Fibroblast of lung (primary cell): ENCODE data around the gene SMTNL1. TPM values are rescaled to one million over a fixed set of nuclear protein-coding genes. Genes with fewer than 3 reads are reported as not detected.

Experiments
- DNase-seq, 2 donors: peaks; one replicate each; pipeline versions ENCODE4 v3.0.0 to v3.0.0-alpha.2; 2010; ENCODE audit warnings: low read depth in 2 of 2
- H2AFZ ChIP-seq: 2 replicates; pipeline ENCODE4 v1.5.1; 2012; ENCODE audit warnings: low read length, control low read depth, inconsistent platforms
- H3K27ac ChIP-seq: 2 replicates; pipeline ENCODE4 v1.5.1; 2011; ENCODE audit warnings: low read length, control low read depth; ENCODE audit not compliant: insufficient read depth
- H3K27me3 ChIP-seq: 2 replicates; pipeline ENCODE4 v1.5.1; 2011; ENCODE audit warnings: mild to moderate bottlenecking, low read length; ENCODE audit not compliant: control insufficient read depth, insufficient read depth
- H3K36me3 ChIP-seq: 2 replicates; pipeline ENCODE4 v1.5.1; 2011; ENCODE audit warnings: low read length; ENCODE audit not compliant: control insufficient read depth, insufficient read depth
- H3K4me1 ChIP-seq: 2 replicates; pipeline ENCODE4 v1.5.1; 2011; ENCODE audit warnings: low read length; ENCODE audit not compliant: control insufficient read depth, insufficient read depth; ENCODE audit errors: extremely low read depth
- H3K4me2 ChIP-seq: 2 replicates; pipeline ENCODE4 v1.5.1; 2011; ENCODE audit warnings: low read length, control low read depth; ENCODE audit not compliant: insufficient read depth; ENCODE audit errors: extremely low read depth
- H3K4me3 ChIP-seq, 4 experiments: fragments of 200-600 bp in 1 of 4; sonication (generic) in 1 of 4; replicated peaks in 1 of 4; 2 replicates each; pipeline ENCODE4 v1.5.1; 2011 to 2016; ENCODE audit warnings: low read length in 4 of 4, low read depth in 3 of 4, mild to moderate bottlenecking in 3 of 4, control low read depth in 2 of 4, inconsistent platforms in 1 of 4, mixed read lengths in 1 of 4; ENCODE audit not compliant: insufficient read depth in 1 of 4; ENCODE audit errors: control extremely low read depth in 1 of 4
- H3K79me2 ChIP-seq: 2 replicates; pipeline ENCODE4 v1.5.1; 2012; ENCODE audit warnings: mild to moderate bottlenecking, low read length, inconsistent platforms; ENCODE audit not compliant: control insufficient read depth, insufficient read depth
- H3K9ac ChIP-seq: 2 replicates; pipeline ENCODE4 v1.5.1; 2011; ENCODE audit warnings: mild to moderate bottlenecking, low read length, control low read depth; ENCODE audit not compliant: insufficient read depth
- H3K9me3 ChIP-seq: 2 replicates; pipeline ENCODE4 v1.5.1; 2012; ENCODE audit warnings: low read depth, low read length; ENCODE audit not compliant: control insufficient read depth, insufficient read depth
- H4K20me1 ChIP-seq: 2 replicates; pipeline ENCODE4 v1.5.1; 2011; ENCODE audit warnings: low read length; ENCODE audit not compliant: control insufficient read depth, insufficient read depth; ENCODE audit errors: extremely low read depth
- EZH2 ChIP-seq: IDR thresholded peaks from 2 replicates; pipeline ENCODE4 v1.5.1; 2012; ENCODE audit warnings: low read length, control low read depth, mild to moderate bottlenecking; ENCODE audit errors: missing control alignments
- polyA plus RNA-seq, 2 donors: library from polyadenylated mRNA; depleted of rRNA in 1 of 2; stranded (reverse) in 1 of 2; unstranded in 1 of 2; fragments of >200 nt; gene quantifications; 2 replicates each; pipeline ENCODE4 v1.2.1, GENCODE V29; 2011 to 2012; ENCODE audit warnings: missing spikeins in 1 of 2
- total RNA-seq: library from RNA; depleted of rRNA; stranded (reverse); fragments of >200 nt; gene quantifications from 2 replicates; pipeline ENCODE4 v1.2.1, GENCODE V29; 2014
- TF ChIP-seq, protein P1 (sequence below), 2 donors: IDR thresholded peaks in 1 of 2; conservative IDR thresholded peaks in 1 of 2; 1 replicate in 1 of 2; 2 replicates in 1 of 2; pipeline ENCODE4 v1.5.1; 2011 to 2012; ENCODE audit warnings: low read length in 2 of 2, control low read depth in 1 of 2, inconsistent platforms in 1 of 2, low read depth in 1 of 2, mild to moderate bottlenecking in 1 of 2

SMTNL1 gene
- total and polyA plus RNA-seq, 2 donors (not counting 1 experiment from before 2014, with no cell fraction given), result not detected

DNA sequence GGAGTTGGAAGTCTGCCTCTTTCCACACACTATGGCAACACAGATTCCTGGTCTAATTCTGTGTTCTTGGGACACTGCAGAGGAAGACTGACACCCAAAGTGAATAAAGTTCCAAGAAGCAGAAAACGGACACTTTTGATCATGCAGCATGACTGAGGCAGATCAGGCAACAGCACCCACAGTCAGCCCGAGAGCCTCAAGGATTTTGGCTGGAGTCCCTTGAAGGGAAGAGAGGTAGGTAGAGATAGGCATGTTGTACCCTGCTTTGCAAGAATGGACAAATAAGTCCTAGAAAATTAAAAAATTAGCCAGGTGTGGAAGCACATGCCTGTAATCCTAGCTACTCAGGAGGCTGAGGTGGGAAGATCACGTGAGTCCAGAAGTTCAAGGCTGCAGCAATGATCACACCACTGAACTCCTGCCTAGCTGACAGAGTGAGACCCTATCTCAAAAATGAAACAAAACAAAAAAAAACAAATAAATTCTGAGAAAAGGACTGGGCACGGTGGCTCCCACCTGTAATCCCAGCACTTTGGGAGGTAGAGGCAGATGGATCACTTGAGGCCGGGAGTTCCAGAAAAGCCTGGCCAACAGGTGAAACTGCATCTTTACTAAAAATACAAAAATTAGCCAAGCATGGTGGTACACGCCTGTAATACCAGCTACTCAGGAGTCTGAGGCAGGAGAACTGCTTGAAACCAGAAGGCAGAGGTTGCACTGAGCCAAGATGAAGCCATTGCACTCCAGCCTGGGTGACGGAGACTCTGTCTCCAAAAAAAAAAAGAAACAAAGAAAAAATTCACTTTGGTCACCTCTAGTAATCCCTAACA is 28.8 kb upstream of the SMTNL1 start:
- Histone ChIP-seq H3K4me1 (no peaks in the 10 kb centered on the region), H3K4me2 (no peak overlapping the region), H3K27me3 (no peaks in the 10 kb centered on the region), H2AFZ (no peak overlapping the region), H3K27ac (no peak overlapping the region), H4K20me1 (no peaks in the 10 kb centered on the region), H3K9me3 (no peaks in the 10 kb centered on the region), H3K4me3 (no peak overlapping the region), H3K79me2 (no peaks in the 10 kb centered on the region), H3K36me3 (peaks cover 3% of the 10 kb centered on the region), H3K9ac (no peak overlapping the region)
- no peak for DNase-seq
- TF ChIP-seq EZH2, result no peak
- TF ChIP-seq, protein P1, sequence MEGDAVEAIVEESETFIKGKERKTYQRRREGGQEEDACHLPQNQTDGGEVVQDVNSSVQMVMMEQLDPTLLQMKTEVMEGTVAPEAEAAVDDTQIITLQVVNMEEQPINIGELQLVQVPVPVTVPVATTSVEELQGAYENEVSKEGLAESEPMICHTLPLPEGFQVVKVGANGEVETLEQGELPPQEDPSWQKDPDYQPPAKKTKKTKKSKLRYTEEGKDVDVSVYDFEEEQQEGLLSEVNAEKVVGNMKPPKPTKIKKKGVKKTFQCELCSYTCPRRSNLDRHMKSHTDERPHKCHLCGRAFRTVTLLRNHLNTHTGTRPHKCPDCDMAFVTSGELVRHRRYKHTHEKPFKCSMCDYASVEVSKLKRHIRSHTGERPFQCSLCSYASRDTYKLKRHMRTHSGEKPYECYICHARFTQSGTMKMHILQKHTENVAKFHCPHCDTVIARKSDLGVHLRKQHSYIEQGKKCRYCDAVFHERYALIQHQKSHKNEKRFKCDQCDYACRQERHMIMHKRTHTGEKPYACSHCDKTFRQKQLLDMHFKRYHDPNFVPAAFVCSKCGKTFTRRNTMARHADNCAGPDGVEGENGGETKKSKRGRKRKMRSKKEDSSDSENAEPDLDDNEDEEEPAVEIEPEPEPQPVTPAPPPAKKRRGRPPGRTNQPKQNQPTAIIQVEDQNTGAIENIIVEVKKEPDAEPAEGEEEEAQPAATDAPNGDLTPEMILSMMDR (conservative IDR thresholded peaks at IDR 0.05 in 1 of 2, IDR thresholded peaks at IDR 0.05 in 1 of 2; ENCODE audit: low read depth in 1 of 2, low read length in 2 of 2), result no peak

DNA sequence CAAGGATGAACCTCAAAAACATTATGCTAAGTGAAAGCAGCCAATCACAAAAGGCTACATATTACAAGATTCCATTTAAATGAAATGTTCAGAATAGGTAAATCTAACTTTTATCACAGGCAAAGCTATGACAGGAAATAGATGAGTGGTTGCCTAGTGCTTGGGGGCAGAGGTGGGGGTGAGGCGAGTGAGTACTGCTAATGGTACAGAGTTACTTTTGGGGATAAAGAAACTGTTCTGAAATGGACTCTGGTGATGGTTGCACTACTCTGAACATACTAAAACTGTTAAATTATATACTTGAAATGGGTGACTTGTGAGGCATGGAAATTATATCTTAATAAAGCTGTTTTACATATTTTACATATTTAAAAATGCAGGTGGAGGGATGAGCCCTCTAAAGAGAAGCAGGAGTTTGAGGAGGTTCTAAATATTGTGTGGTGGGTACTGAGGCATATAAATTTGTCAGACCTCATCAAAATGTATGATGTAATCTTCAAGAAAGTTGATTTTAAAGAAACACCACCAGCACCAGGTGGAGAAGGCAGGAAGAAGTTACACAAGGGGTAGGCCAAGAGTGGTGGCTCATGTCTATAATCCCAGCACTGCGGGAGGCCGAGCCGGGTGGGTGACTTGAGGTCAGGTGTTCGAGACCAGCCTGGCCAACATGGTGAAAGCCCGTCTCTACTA is 25.5 kb upstream of the SMTNL1 start:
- no peaks in the 10 kb centered on the region for H4K20me1 ChIP-seq
- peaks cover 3% of the 10 kb centered on the region for H3K4me1 ChIP-seq
- no peaks in the 10 kb centered on the region for H3K27me3 ChIP-seq
- no peak overlapping the region for H3K27ac ChIP-seq
- peaks cover 3% of the 10 kb centered on the region for H3K36me3 ChIP-seq
- no peaks in the 10 kb centered on the region for H3K9me3 ChIP-seq
- no peak overlapping the region for H3K4me3 ChIP-seq
- DNase-seq, result no peak
- H3K79me2 ChIP-seq, result no peaks in the 10 kb centered on the region
- TF ChIP-seq, protein P1 (conservative IDR thresholded peaks at IDR 0.05 in 1 of 2, IDR thresholded peaks at IDR 0.05 in 1 of 2; ENCODE audit: low read depth in 1 of 2, low read length in 2 of 2), result no peak
- no peak for TF ChIP-seq EZH2
- no peak overlapping the region for H3K4me2 ChIP-seq
- no peak overlapping the region for H2AFZ ChIP-seq
- no peak overlapping the region for H3K9ac ChIP-seq

DNA sequence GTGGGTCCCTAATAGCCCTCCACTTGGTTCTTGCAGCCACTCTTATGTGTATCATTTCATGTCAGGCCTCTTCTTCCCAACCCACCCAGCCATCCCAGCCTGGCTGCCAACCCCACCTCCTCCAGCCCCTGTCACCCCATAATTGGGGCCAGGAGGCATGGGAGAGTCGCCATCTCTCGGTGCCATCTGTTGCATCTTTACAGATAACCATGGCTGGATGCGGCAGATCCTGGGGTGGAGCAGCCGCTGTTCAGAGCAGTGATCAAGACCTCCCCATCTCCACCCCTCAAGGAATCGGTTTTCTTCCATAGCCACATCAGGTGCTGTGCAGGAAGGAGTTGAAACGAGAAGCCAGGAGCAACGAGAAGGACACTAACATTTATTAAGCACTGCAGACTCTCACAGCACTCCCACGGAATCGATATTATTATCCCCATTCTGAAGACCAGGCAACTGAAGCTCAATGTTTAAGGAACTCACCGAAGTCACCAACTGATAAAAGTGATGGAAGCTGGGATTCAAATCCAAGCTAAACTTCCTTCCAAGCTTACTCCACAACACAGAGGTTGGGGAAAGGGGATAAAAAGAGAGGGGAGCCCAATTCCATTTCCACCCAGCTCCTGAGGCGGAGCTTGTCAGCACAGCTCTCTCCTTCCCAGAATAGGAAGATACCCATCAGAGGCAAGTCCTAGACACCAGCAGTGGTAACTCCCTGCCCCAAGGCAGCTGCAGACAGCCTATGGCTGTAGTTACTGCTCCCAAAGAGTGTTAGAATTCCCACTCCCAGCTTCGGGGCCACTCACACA is 24.5 kb upstream of the SMTNL1 start:
- Histone ChIP-seq H3K36me3 (peaks cover 3% of the 10 kb centered on the region), H3K4me1 (peaks cover 3% of the 10 kb centered on the region), H3K9ac (no peak overlapping the region), H3K27me3 (no peaks in the 10 kb centered on the region), H3K4me3 (peak overlapping the region in 1 of 4 experiments; percentile 91), H2AFZ (no peak overlapping the region), H3K27ac (no peak overlapping the region), H4K20me1 (no peaks in the 10 kb centered on the region), H3K79me2 (no peaks in the 10 kb centered on the region), H3K4me2 (no peak overlapping the region), H3K9me3 (no peaks in the 10 kb centered on the region)
- DNase-seq, result no peak
- no peak for TF ChIP-seq EZH2
- TF ChIP-seq, protein P1 (conservative IDR thresholded peaks at IDR 0.05 in 1 of 2, IDR thresholded peaks at IDR 0.05 in 1 of 2; ENCODE audit: low read depth in 1 of 2, low read length in 2 of 2), result no peak
